ENCODE data around the gene NRXN3.

DNA sequence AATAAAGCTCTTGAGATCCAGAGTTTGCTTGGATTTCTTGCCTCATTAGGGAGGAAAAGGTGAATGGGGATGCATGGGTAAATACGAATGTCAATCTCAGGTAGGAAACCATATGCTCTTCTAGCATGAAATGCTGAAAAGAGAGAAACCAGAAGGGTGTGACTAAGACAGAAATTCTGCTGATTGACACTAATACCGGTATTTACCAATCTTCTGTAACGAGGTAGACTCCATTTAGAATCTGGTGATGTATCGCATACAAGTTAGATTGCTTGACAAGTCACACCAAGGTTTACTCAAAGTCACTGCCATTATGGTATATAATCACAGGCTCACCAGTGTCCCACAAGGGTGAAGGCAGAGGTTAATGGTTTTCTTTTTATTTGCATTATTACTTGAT is 337.9 kb downstream of the NRXN3 start:
- TF ChIP-seq, protein P1, sequence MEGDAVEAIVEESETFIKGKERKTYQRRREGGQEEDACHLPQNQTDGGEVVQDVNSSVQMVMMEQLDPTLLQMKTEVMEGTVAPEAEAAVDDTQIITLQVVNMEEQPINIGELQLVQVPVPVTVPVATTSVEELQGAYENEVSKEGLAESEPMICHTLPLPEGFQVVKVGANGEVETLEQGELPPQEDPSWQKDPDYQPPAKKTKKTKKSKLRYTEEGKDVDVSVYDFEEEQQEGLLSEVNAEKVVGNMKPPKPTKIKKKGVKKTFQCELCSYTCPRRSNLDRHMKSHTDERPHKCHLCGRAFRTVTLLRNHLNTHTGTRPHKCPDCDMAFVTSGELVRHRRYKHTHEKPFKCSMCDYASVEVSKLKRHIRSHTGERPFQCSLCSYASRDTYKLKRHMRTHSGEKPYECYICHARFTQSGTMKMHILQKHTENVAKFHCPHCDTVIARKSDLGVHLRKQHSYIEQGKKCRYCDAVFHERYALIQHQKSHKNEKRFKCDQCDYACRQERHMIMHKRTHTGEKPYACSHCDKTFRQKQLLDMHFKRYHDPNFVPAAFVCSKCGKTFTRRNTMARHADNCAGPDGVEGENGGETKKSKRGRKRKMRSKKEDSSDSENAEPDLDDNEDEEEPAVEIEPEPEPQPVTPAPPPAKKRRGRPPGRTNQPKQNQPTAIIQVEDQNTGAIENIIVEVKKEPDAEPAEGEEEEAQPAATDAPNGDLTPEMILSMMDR (IDR thresholded peaks at IDR 0.05) = no peak
- TF ChIP-seq EP300 (IDR thresholded peaks at IDR 0.05; ENCODE audit: low read depth) = no peak
- TF ChIP-seq POLR2A (IDR thresholded peaks at IDR 0.05) = no peak
- no peak for TF ChIP-seq POLR2AphosphoS5 (IDR thresholded peaks at IDR 0.05)
